ENCODE results near the gene SHISAL1. TPM values are rescaled to one million over a fixed set of nuclear protein-coding genes. Genes with fewer than 3 reads are reported as not detected.

Gene SHISAL1
- total and polyA plus RNA-seq, 10 of the 15 experiments (the other 5 are each of a cell fraction or from before 2014, with no cell fraction given) = not detected

GRCh38 chr22:44357966-44358465 is 45.3 kb upstream of the SHISAL1 start:
- no peak overlapping the region for H3K27ac ChIP-seq (ENCODE audit: control insufficient read depth, insufficient read depth)
- H2AFZ ChIP-seq (ENCODE audit: control insufficient read depth, low read depth, low read length) = no peak overlapping the region
- FAIRE-seq = no peak
- ChIA-PET POLR2A (no interaction called here), SMC1A (ENCODE audit: uncharacterized antibody, unreplicated experiment) (no interaction called here), RAD21 (ENCODE audit: unreplicated experiment) (no interaction called here), CTCF (interaction anchor here (1.2 kb wide), 1 partner anchor 365 kb away, joined by 3 read pairs; no protein-coding TSS in a partner anchor)
- no peak for DNase-seq (ENCODE audit: low read depth, low spot score)
- no peak for TF ChIP-seq POLR2A (IDR thresholded peaks at IDR 0.05; ENCODE audit: low read depth, low read length)
- TF ChIP-seq, protein P1, sequence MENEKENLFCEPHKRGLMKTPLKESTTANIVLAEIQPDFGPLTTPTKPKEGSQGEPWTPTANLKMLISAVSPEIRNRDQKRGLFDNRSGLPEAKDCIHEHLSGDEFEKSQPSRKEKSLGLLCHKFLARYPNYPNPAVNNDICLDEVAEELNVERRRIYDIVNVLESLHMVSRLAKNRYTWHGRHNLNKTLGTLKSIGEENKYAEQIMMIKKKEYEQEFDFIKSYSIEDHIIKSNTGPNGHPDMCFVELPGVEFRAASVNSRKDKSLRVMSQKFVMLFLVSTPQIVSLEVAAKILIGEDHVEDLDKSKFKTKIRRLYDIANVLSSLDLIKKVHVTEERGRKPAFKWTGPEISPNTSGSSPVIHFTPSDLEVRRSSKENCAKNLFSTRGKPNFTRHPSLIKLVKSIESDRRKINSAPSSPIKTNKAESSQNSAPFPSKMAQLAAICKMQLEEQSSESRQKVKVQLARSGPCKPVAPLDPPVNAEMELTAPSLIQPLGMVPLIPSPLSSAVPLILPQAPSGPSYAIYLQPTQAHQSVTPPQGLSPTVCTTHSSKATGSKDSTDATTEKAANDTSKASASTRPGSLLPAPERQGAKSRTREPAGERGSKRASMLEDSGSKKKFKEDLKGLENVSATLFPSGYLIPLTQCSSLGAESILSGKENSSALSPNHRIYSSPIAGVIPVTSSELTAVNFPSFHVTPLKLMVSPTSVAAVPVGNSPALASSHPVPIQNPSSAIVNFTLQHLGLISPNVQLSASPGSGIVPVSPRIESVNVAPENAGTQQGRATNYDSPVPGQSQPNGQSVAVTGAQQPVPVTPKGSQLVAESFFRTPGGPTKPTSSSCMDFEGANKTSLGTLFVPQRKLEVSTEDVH (IDR thresholded peaks at IDR 0.05; ENCODE audit: low read depth, partially characterized antibody) = no peak
- no peak for TF ChIP-seq YBX1 (IDR thresholded peaks at IDR 0.05)
- no peak for TF ChIP-seq SIN3A (IDR thresholded peaks at IDR 0.05; ENCODE audit: low read depth, low read length)
- TF ChIP-seq SREBF2 (IDR thresholded peaks at IDR 0.05; ENCODE audit: low read length) = no peak
- TF ChIP-seq GATAD2B (conservative IDR thresholded peaks at IDR 0.05; ENCODE audit: low read depth) = no peak
- TF ChIP-seq RUNX3 (IDR thresholded peaks at IDR 0.05; ENCODE audit: low read length) = no peak
- H3K4me2 ChIP-seq (ENCODE audit: control insufficient read depth, insufficient read depth) = no peak overlapping the region
- no peak overlapping the region for H3K4me3 ChIP-seq
- no peaks in the 10 kb centered on the region for H3K79me2 ChIP-seq (ENCODE audit: control insufficient read depth, insufficient read depth, low read length)
- no TSS peak for BruUV-seq (replicated peaks)
- intact Hi-C loops (cut with micrococcal nuclease; ENCODE audit: unreplicated experiment) (no loop called here), in situ Hi-C loops (cut with MboI) (loop anchor here (25.0 kb wide), 1 partner anchor 529 kb away; no protein-coding TSS in a partner anchor)
- ATAC-seq = no peak
- peaks cover 2 to 3% of the 10 kb centered on the region in 2 experiments; a peak in 3 of 4 replicates for H3K27me3 ChIP-seq (replicated peaks in 1 of 2; ENCODE audit: control insufficient read depth in 2 of 2, insufficient read depth in 2 of 2, low read length in 1 of 2)
- WGBS (ENCODE audit: insufficient coverage, insufficient replicate concordance, low lambda C conversion rate, missing lambda C conversion rate) = 51% methylated on average over 19 of the region's 19 CpGs
- H4K20me1 ChIP-seq (ENCODE audit: control insufficient read depth, insufficient read depth) = no peaks in the 10 kb centered on the region
- H3K4me1 ChIP-seq (ENCODE audit: control insufficient read depth, insufficient read depth, low read length) = no peaks in the 10 kb centered on the region
- H3K9me3 ChIP-seq (replicated peaks; ENCODE audit: control insufficient read depth, insufficient read depth, low read length) = no peaks in the 10 kb centered on the region
- no peak overlapping the region for H3K9ac ChIP-seq (ENCODE audit: control insufficient read depth, insufficient read depth, low read length)
- H3K36me3 ChIP-seq (ENCODE audit: control insufficient read depth in 2 of 2, insufficient read depth in 2 of 2, low read length in 1 of 2) = no peaks in the 10 kb centered on the region

Measured in GM12878 (cell line).